HG03039 (cell line): Measurements from ENCODE around the gene MCM3.

Experiments used
- ATAC-seq: cut with Tn5 transposase; IDR thresholded peaks from one replicate; pipeline ENCODE4 v1.9.1; 2021; ENCODE audit warnings: mild to moderate bottlenecking, moderate library complexity; ENCODE audit not compliant: unreplicated experiment

Gene MCM3

DNA sequence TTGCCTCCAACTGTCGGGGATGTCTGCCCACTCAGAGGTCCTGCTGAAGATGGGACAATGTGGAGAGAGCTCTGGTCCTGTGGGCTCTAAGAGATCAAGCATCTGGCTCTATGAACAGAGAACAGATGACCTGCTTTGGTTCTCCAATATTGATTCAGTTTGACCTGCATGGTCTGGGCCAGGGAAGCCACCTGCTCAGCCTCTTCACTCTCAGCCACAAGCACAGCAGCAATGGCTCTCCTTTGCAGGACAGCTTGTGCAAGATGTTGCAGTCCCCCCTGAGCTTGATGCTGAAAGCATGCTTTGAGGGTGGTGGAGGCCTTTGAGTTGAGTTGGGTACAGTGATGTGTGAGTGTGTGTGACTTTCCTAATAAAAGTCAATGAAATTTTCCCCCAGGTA lies 18.6 kb upstream of the MCM3 start:
- ATAC-seq, result no peak

DNA sequence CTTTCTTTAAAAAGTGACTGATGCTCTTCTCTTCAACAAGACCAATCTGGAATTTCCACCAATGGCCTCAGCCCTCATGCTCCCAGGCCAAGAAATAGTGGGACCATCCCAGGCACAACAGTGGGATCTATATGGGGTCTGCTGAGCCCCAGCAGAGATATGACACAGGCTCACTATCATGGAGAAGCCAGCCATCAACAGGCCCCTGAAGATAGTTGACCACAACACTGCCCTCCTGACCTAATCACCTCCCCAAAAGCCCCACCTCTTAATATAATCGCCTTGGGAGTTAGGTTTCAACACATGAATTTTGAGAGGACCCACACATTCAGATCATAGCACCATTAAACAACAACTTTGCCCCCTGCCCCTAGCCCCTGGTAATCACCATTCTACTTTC lies 16.8 kb upstream of the MCM3 start:
- ATAC-seq, result no peak

DNA sequence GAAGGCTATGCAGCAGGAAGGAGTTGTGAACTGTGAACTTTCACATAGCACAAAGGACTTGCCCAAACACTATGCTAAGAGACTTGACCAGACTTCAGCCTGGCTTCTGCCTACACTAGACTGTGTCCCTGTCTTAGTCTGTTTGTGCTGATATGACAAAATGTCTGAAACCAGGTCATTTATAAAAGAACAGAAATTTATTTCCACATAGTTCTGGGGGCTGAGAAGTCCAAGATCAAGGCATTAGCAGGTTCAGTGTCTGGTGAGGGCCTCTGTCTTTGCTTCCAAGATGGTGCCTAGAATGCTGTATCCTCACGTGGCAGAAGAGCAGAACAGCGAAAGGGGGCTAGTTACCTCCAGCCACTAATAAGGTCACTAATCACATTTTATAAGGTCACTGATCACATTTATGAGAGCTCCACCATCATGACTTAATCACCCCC lies 16.0 kb upstream of the MCM3 start:
- ATAC-seq, result no peak

DNA sequence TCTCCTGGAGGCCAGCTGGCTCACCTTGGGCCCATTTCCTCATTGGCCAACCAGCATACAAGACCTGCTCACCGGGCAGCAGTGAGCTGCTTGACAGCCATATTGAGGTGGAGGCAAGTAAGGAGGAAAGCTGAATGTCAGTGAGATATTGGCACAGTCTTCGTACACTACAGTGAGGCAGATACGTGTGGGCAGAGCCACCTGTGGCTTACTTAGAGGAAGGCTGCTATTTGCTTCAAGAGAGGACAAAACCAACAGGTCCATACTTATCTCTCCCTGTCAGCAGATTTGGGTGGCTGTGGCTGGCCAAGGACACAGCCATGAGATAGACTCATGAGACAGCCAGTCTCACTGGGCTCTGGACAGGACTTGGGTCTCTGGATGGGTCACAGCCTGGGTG lies 15.1 kb upstream of the MCM3 start:
- ATAC-seq, result no peak

DNA sequence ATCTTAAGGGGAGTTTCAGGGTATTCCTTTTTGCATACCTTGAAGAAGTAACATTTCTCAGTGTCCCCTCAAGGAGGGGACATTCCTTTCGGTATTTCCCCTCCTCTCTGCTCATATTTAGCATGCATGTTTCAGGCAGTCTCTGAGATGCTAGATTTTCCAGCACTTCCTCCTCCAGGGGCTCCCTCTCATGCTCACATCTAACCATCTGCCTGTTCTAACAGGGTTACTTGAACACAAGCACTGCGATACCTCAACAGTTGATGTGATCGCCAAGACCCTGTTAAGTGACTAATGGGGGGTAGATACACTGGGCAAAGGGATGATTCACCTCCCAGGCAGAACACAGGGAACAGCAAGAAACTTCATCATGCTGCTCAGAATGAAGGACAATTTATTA lies 12.9 kb upstream of the MCM3 start:
- no peak for ATAC-seq

DNA sequence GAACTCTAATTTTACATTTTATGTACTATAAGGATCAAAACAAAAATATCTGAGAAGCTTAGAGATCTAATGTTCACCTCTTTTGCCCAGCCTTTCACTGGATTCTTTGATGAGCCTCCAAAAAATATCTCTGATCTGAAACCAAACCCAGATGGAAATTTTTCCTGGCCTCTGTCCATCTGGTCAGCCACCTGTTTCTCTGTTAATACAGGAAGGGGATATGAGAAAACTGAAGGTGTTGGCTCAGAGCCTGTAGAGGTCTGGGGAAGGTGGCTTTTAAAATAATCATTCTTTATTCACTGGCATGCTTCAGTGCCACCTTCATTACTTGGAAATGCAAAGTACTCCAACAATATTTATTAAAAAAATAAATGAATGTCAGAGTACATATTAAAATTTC lies 8.5 kb upstream of the MCM3 start:
- ATAC-seq, result no peak

DNA sequence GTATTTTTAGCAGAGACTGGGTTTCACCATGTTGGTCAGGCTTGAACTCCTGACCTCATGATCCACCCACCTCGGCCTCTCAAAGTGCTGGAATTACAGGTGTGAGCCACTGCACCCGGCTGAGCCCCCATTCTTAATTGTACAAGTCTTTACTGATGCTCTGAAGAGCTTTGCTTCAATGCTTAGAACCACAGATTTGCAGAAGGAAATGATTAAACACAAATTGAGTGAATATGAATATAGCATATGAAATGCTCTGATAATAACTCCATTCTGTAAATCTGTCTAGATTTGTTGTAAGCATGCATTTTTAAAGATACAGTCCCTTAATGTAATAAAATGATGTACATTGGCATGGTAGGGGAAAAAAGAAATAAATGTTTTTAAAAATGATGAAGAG lies 4.3 kb upstream of the MCM3 start:
- ATAC-seq, result no peak

DNA sequence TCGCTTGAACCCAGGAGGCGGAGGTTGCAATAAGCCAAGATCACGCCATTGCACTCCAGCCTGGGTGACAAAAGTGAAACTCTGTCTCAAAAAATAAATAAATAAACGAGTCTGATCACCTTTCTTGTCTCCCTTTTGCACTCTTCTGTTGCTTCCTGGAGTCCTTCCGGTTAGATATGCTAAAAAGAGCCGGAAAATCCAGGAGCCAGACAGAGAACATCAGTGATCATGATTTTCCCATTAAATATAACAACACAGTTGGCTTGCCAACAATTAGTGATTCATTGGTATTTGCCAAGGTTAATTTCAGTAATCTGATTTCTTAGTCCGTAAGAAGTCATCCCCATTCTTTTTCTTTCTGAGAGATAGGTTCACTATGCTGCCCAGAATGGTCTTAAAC lies 3.7 kb upstream of the MCM3 start:
- ATAC-seq, result no peak

DNA sequence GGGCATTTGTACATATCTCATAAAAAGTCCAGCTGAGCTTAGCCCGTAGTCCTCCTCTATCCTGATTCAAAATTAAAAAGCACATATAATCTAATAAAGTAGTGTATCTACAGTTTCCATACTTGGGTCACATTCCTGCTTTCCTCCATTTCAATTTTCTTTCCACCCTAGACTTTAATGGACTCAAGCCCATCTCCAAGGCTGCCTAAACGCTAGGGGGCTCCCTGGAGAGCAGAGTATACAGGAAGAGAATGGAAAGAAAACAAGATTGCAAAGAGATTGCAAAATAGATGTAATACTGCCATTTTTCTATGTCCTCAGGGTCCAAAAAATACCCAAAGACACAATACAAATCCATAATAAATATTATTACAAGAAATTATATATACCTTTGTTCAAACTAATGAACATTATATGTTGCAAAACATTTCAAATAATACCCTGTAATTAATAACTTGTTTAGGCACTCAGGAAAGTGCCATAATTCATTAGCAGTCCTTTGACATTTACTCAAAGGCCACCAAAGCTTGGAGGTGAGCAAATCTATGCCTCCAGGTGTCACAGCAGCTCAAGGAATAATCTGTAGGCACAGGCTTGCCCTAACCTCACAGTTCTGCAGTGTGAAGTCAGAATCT lies 2.4 kb upstream of the MCM3 start:
- ATAC-seq, result no peak

DNA sequence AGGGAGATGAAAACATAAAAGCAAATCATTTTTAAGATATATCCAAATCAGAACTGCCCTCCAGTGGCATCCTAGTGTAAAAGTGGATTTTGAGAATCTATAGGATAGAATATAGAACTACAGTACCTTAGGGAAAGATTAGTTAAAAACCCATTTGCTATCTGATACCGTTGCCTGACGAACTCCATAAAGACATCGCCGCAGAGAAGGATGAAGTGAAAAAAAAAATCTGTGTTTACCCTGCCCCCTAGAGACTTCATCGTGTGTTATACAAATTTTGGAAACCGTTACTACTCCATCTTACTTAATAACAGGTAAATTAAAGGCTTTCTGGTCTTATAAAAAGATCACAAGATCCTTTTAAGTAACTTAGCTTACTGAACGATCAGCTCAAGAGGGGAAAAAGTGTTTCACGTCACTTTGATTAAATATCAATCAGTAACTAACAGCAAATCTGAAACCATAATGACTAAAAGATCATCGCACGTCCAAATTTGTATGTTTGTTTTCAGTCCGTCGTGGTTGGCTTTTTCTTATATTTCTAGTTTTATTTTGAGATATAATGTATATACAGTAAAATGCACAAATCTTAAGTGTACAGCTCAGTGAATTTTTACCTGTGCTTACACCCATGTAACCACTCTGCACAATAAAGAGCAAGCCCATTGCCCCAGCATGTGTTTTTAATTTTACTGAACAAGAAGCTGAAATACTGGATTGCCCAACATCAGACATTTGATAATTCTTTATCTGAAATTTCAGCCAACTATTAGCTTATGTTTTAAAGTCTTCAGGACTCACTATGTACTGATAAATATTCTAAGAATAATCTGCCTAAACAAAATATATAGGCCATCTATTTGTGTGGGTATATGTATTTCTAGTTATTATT lies 881 bp upstream of the MCM3 start:
- ATAC-seq, result no peak

DNA sequence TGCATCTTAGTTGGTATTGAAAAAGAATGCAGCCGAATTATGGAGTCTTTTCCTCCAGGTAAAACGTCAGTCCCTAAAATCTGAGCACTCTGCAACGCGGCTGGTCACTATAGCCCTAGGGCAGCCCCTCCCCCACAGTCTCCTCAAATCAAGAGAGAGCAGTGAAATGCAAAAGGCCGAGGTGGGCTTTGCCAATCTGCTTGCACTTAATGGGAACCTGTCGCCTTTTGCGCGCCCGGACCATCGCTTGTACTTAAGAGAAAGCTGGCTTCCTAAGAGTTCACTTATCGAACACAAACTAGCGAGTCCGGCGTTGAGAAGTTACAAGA lies 447 bp downstream of the MCM3 start:
- no peak for ATAC-seq

DNA sequence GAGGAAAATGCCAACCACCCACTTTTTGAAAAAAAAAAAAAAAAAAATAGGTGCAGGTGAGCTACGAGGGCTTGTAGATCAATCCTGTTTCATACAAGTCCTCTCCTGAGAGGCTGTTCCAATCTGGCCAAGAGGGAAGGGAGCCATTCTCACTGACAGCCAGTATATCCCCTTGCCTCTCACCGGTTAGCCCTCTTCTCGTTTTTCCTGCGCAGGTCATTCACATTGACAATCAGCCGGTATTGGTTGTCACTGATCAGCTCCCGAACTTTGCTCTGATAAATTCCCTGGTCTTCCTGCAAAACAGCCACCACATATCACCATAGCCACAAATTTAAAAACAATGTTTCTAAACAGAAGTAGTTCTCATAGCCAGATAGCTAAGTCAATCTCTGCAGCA lies 1.4 kb downstream of the MCM3 start:
- ATAC-seq, result no peak

DNA sequence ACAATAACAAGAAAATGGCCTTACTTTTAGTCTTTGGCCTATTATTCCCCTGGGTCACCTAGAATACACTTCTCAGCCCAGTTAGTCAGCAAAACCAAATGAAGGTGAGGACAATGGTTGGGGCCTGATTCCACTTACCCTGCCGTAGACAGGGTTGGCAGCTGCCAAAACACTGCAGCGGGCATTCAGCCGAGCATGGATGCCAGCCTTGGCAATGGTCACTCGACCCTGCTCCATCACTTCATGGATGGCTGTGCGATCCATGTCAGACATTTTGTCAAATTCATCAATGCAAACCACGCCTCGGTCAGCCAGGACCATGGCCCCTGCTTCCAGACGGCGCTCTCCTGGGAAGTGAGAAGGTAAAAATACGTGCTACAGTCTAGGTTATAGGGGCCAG lies 8.4 kb downstream of the MCM3 start:
- no peak for ATAC-seq

DNA sequence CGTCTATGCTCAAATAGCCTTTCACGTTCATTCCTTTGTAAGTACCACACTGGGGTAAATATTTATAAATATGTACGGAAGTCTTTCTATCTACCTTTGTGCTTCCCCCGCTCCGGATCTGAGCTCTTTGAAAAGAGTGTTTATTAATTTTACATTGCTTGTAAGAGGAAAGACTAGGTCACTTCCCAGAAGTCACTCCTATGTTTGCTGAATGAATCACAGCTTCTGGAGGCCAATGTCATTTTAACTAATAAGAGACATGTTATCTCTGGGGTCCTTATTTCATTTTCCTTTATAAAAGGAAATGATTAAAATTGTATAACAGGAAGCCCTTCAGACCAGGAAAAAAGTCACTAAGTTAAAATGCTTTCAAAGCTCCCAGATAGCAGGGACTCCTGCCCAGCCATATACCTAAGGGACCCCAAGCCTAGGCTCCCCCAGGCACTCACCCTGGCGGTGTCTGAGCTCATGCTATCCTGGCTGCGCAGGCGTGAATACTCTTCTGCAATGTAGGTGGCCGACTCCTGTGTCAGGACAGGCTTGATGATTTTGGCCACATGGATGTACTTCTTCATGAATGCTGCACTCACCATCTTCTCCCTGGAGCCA lies 12.6 kb downstream of the MCM3 start:
- no peak for ATAC-seq

DNA sequence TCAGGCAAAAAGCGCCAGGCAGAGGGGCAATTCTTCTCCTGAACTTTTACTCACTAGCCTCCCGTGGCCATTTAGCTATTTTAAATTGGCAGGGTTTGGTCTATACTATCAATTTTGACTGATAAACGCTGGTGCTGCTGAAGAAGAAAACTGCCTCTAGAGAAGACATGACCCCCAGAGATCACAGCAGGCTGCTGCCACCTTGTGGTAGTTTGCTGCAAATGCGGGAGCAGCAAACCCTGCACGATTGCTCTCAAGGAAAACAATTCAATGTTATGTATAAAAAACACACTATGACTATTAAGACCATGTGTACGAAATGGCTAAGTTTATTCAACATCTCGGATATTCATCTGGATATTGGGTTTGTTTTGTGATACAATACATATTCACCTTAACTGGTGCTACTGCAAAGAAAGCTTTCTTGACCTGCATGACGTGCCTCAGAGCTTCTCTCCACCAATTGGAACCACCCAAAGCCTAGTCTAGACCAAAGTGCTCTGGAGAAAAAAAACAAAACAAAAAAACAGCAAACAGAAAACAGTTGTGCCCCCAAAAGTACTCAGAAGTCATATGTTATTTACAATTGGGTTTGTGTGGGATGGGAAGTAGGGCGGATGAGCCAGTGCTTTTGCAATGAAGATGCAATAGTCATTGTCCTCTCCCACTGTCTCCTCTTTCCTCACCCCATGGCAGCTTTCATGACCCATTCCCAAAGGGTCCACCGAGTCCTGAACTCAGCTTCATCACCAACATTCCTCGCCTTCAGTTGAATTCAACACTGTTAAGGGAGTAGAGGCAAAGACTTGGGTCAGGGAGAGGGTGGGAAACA lies 20.6 kb downstream of the MCM3 start:
- ATAC-seq, result peak; percentile 57

DNA sequence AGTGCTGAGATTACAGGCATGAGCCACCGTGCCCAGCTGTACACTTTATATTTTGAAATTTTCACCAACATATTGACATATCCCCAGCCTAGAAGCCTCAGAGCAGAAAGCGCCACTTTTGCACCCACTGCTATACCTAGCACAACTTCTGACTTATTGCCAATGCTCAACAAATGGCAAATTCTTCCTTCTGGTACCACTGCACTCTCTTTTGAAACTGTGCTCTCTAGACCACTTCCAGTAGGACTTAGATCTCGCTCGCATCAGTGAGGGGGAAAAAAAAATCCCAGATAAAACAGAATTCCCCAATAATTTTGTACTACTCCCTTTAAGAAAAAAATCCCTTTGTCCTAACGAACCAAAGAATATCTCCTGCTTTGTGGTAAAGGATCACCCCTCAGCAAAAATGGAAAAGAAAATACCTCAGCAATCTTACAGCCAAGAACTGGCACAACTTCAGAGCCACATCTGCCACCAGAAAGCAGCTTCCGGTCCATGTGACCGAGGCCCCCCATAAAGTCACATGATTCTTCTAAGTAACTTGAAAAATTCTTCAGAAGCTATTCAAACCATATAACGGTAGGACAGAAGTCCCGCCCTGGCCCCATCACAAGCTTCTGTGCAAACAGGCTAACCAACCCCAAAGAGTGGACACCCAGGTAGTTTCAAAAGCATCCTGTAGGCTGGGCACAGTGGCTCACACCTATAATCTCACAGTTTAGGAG lies 21.8 kb downstream of the MCM3 start:
- no peak for ATAC-seq

DNA sequence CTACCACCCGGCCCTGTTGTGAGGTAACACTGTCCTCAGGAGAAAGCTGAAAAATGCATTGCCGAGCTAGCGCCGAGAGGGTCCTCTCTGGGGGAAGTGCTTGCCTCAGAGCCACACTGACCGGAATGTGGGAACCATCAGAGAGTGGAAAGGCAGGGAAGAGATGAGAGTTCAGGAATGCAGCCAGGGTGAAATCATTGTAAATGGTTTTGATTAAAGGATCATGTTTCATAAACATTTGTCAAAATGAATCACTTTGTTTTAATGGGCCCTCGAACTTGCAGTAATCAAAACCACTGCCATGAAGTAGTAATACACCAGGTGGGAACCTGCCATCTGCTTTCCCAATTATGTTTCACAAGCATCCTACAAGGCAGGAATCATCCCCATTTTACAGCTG lies 23.3 kb downstream of the MCM3 start:
- no peak for ATAC-seq

DNA sequence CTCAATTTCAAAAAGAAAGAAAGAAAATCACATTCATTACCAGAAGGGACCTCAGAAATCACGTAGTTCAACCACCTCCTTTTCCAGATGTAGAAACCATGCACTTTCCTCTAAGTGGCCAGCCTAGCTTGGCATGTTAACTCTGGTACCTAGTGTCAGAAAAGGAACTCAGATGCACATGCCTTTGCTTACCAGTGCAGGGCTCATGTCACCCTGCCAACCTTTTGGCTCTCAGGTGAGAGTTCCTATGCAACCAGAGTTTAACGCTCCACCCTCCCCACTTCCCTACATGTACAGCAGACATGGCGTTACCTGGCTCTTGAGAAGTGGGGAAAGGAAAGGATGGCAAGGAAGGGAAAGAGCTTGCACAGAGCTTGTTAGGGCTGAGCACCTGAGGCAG lies 23.9 kb downstream of the MCM3 start:
- ATAC-seq, result no peak

DNA sequence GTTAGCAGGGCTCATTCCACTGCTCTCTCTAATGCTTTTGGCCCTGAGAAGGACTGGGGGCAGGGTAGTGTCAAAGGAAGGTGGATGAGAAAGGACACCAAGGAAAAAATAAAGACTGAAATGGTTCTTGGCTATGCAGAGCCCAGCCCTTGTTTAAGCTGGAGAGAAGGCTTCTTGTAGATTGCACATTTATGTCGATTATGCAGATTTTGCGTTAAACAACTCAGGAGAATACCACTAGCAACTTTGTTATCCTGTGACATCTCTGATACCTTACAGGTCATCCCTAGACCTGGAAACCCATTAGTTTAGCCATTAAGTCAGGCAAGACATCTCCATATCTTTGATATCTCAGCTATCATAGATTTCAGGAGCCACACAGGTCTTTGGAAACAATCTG lies 29.1 kb downstream of the MCM3 start:
- ATAC-seq, result no peak

DNA sequence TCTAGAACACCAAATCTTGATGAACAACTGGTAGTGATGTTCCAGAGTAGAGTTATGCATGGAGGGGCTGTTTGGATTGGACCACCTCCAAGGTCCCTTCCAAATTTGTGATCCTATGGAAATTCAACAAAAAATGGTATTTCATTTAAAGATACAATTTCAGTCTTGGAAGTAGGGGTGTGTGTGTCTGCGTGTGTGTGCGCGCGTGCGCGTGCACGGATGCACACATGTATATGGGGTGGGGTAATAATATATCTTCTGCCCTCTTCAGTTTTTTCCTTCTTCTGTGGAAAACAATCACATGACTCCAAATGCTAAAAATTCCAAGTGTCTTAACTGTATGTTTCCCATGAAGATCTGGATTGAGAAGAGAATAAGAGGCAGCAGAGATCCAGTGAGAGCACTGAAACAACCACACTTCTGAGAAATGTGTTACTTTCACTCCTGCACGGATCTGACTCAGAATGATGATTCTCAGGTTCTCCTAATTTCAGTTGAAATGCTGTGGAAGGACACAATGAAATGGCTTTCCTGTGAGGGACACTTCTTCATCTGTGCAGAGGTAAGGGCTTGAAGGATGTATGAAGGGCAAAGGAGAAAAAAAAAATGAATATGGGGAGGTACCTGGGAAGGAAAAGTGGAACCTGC lies 29.7 kb downstream of the MCM3 start:
- no peak for ATAC-seq
